HG03575 (cell line): ENCODE data around the gene ABTB2.

Experiments
- ATAC-seq: cut with Tn5 transposase; IDR thresholded peaks from one replicate; pipeline ENCODE4 v1.9.1; 2021; ENCODE audit not compliant: unreplicated experiment, insufficient number of reproducible peaks, low FRiP score; ENCODE audit errors: extremely low read depth

Gene ABTB2

GRCh38 chr11:34345540-34345876 is 12.3 kb downstream of the ABTB2 start:
- no peak for ATAC-seq

GRCh38 chr11:34344768-34345539 is 12.9 kb downstream of the ABTB2 start:
- no peak for ATAC-seq

GRCh38 chr11:34344410-34344767 is 13.4 kb downstream of the ABTB2 start:
- no peak for ATAC-seq

GRCh38 chr11:34343686-34344085 is 14.1 kb downstream of the ABTB2 start:
- ATAC-seq = no peak

GRCh38 chr11:34343153-34343552 is 14.7 kb downstream of the ABTB2 start:
- ATAC-seq = no peak

- no peak for ATAC-seq
These were observed 15.8 kb downstream of the ABTB2 start for GRCh38 chr11:34341931-34342533.

GRCh38 chr11:34341096-34341495 is 16.7 kb downstream of the ABTB2 start:
- no peak for ATAC-seq

- ATAC-seq = no peak
These were observed 17.2 kb downstream of the ABTB2 start for GRCh38 chr11:34340653-34341052.

GRCh38 chr11:34339149-34340064 is 18.4 kb downstream of the ABTB2 start:
- ATAC-seq = no peak

- no peak for ATAC-seq
These were observed 20.8 kb downstream of the ABTB2 start for GRCh38 chr11:34337016-34337415.

GRCh38 chr11:34335801-34336200 is 22.0 kb downstream of the ABTB2 start:
- ATAC-seq = no peak

GRCh38 chr11:34335331-34335730 is 22.5 kb downstream of the ABTB2 start:
- ATAC-seq = no peak

- ATAC-seq = no peak
These were observed 24.0 kb downstream of the ABTB2 start for GRCh38 chr11:34333787-34334186.

- ATAC-seq = no peak
These were observed 25.3 kb downstream of the ABTB2 start for GRCh38 chr11:34332524-34332923.

GRCh38 chr11:34331736-34332135 is 26.1 kb downstream of the ABTB2 start:
- ATAC-seq = no peak

GRCh38 chr11:34331329-34331728 is 26.5 kb downstream of the ABTB2 start:
- ATAC-seq = no peak

GRCh38 chr11:34330653-34331052 is 27.2 kb downstream of the ABTB2 start:
- ATAC-seq = no peak

GRCh38 chr11:34329876-34330275 is 27.9 kb downstream of the ABTB2 start:
- ATAC-seq = no peak

GRCh38 chr11:34328632-34328910 is 29.2 kb downstream of the ABTB2 start:
- no peak for ATAC-seq
